HepG2 (cell line): Measurements from ENCODE around the gene EMC9. TPM values are rescaled to one million over a fixed set of nuclear protein-coding genes. Genes with fewer than 3 reads are reported as not detected.

Experiments
- HMGXB4 ChIP-seq, 2 experiments: sonication (generic) in 1 of 2; formaldehyde crosslinking in 1 of 2; IDR thresholded peaks; 2 replicates each; pipeline versions ENCODE4 v1.4.0 to v1.6.1; 2018 to 2020; ENCODE audit warnings: missing genetic modification reagents in 2 of 2, borderline replicate concordance in 1 of 2, low read depth in 1 of 2, mild to moderate bottlenecking in 1 of 2, missing biosample characterization in 1 of 2
- HNRNPL ChIP-seq: fragments of 200-400 bp; formaldehyde crosslinking; IDR thresholded peaks from 2 replicates; pipeline ENCODE4 v1.6.1; 2017; ENCODE audit warnings: mild to moderate bottlenecking, low read depth, low read length
- HNRNPLL ChIP-seq: fragments of 200-400 bp; formaldehyde crosslinking; IDR thresholded peaks from 2 replicates; pipeline ENCODE4 v1.6.1; 2017; ENCODE audit warnings: mild to moderate bottlenecking, low read depth, low read length; ENCODE audit not compliant: poor library complexity, severe bottlenecking
- KIAA2018 ChIP-seq: sonication (generic); formaldehyde crosslinking; IDR thresholded peaks from 2 replicates; pipeline ENCODE4 v1.5.0; 2020; ENCODE audit warnings: mild to moderate bottlenecking, missing genetic modification reagents, borderline replicate concordance
- MEF2D ChIP-seq: sonication (generic); formaldehyde crosslinking; IDR thresholded peaks from 2 replicates; pipeline ENCODE4 v1.5.1; 2020; ENCODE audit warnings: mild to moderate bottlenecking, missing genetic modification reagents
- MIXL1 ChIP-seq: IDR thresholded peaks from 2 replicates; pipeline ENCODE4 v1.6.1; 2016
- NCOA1 ChIP-seq: sonication (generic); formaldehyde crosslinking; IDR thresholded peaks from 2 replicates; pipeline ENCODE4 v1.9.0; 2021; ENCODE audit warnings: missing genetic modification reagents
- PRDM15 ChIP-seq: sonication (generic); formaldehyde crosslinking; IDR thresholded peaks from 2 replicates; pipeline ENCODE4 v1.4.0; 2020; ENCODE audit warnings: missing genetic modification reagents
- SRY ChIP-seq: sonication (generic); formaldehyde crosslinking; IDR thresholded peaks from 2 replicates; pipeline ENCODE4 v1.8.0; 2022; ENCODE audit warnings: mild to moderate bottlenecking, missing genetic modification reagents
- U2AF2 ChIP-seq: fragments of 200-400 bp; formaldehyde crosslinking; IDR thresholded peaks from 2 replicates; pipeline ENCODE4 v1.6.1; 2017; ENCODE audit warnings: low read depth, mild to moderate bottlenecking, low read length
- ZNF24 ChIP-seq: fragments of 450-650 bp; IDR thresholded peaks from 2 replicates; pipeline ENCODE4 v1.6.1; 2017; ENCODE audit warnings: antibody characterized with exemption, mild to moderate bottlenecking
- ZNF275 ChIP-seq: sonication (generic); formaldehyde crosslinking; IDR thresholded peaks from 2 replicates; pipeline ENCODE4 v1.8.0; 2022; ENCODE audit warnings: missing genetic modification reagents, mild to moderate bottlenecking, inconsistent platforms, borderline replicate concordance
- polyA plus RNA-seq, 8 experiments: library from polyadenylated mRNA; depleted of rRNA in 3 of 8; stranded (reverse) in 7 of 8; unstranded in 1 of 8; fragments of >200 nt; fragmentation: Illumina TruSeq in 4 of 8; extraction: Trizol in 4 of 8; gene quantifications; 2 replicates each; pipeline versions ENCODE4 v1.2.1 to v1.2.3, GENCODE V29; 2011 to 2016; ENCODE audit warnings: low read depth in 4 of 8, missing spikeins in 1 of 8, mixed read lengths in 1 of 8; ENCODE audit not compliant: insufficient read depth in 1 of 8
- total RNA-seq, 5 experiments: library from RNA; depleted of rRNA; stranded (reverse); fragments of >200 nt; fragmentation: Illumina TruSeq; extraction: Trizol; gene quantifications; 2 replicates each; pipeline ENCODE4 v1.2.3, GENCODE V29; 2016; ENCODE audit warnings: low read depth in 1 of 5
- TF ChIP-seq, protein P1 (sequence below): sonication (generic); formaldehyde crosslinking; IDR thresholded peaks from 2 replicates; pipeline ENCODE4 v1.4.0; 2020; ENCODE audit warnings: mild to moderate bottlenecking, missing genetic modification reagents

Gene EMC9
- total and polyA plus RNA-seq, 2 of the 13 experiments (the other 11 are each of a cell fraction or from before 2014, with no cell fraction given) = 60.5 to 78.7 TPM

DNA sequence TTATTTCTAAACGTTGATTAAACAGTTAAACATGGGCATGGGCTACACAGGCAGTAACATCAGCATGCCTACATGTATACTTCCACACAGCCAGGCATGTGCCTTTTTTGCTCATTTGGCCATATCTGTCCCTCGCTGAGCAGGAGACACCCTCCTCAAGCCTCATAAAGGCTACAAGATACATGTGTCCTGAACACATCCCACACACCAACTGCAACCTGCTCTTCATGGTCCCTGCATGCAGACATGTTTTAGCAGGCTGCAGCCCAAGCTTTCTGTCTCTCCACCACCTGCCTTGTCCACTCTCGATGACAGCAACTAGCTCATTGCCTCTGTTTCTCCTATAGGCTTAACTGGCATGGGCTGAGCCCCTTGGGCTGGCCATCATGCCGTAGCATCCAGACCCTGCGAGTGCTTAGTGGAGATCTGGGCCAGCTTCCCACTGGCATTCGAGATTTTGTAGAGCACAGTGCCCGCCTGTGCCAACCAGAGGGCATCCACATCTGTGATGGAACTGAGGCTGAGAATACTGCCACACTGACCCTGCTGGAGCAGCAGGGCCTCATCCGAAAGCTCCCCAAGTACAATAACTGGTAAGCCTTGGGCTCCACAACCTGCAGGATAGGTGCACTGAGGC, 44.7 kb downstream of the EMC9 start (continued):
- TF ChIP-seq HMGXB4 (CRISPR knock-in tag; IDR thresholded peaks at IDR 0.05; ENCODE audit: borderline replicate concordance in 1 of 2, low read depth in 1 of 2) (no peak), MEF2D (CRISPR knock-in tag) (peak; percentile 3; the same call in 1 of the 2 replicates), KIAA2018 (CRISPR knock-in tag) (0 out of 2 replicates have a peak, but pooled peaks have one; percentile 80), ZNF24 (no peak), ZNF275 (CRISPR knock-in tag) (no peak), NCOA1 (no peak), U2AF2 (no peak), HNRNPLL (no peak), HNRNPL (0 out of 2 replicates have a peak, but pooled peaks have one; percentile 51), MIXL1 (CRISPR knock-in tag) (no peak), PRDM15 (no peak), SRY (CRISPR knock-in tag) (no peak)
- TF ChIP-seq, protein P1, sequence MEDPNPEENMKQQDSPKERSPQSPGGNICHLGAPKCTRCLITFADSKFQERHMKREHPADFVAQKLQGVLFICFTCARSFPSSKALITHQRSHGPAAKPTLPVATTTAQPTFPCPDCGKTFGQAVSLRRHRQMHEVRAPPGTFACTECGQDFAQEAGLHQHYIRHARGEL (CRISPR knock-in tag) = no peak
